K562 (cell line): Measurements from ENCODE around the gene PNMA8C. TPM values are rescaled to one million over a fixed set of nuclear protein-coding genes. Genes with fewer than 3 reads are reported as not detected.

Experiments
- CHD1 ChIP-seq: fragments of 200-600 bp; sonication (generic); IDR thresholded peaks from one replicate; pipeline ENCODE4 v1.6.1; 2012; ENCODE audit warnings: mild to moderate bottlenecking, moderate library complexity, low read length, inconsistent platforms
- EGR1 ChIP-seq: fragments of 450-650 bp; conservative IDR thresholded peaks from 2 replicates; pipeline ENCODE4 v1.6.1; 2017; ENCODE audit warnings: mild to moderate bottlenecking
- GTF2E2 ChIP-seq: fragments of 200-800 bp; sonication (Bioruptor generic); IDR thresholded peaks from 2 replicates; pipeline ENCODE4 v1.6.1; 2016; ENCODE audit warnings: missing genetic modification characterization, missing compliant biosample characterization
- HMGN3 ChIP-seq: IDR thresholded peaks from 2 replicates; pipeline ENCODE4 v1.6.1; 2011; ENCODE audit warnings: borderline replicate concordance, low read depth, mild to moderate bottlenecking, mixed read lengths, low read length; ENCODE audit not compliant: insufficient read length; ENCODE audit errors: extremely low read depth
- KAT8 ChIP-seq: fragments of 450-650 bp; IDR thresholded peaks from 2 replicates; pipeline ENCODE4 v1.6.1; 2016; ENCODE audit warnings: low read depth, mild to moderate bottlenecking
- KDM5B ChIP-seq: fragments of 200-600 bp; sonication (generic); IDR thresholded peaks from 2 replicates; pipeline ENCODE4 v1.6.1; 2012; ENCODE audit warnings: low read depth, mild to moderate bottlenecking, moderate library complexity, low read length, control low read depth, inconsistent platforms; ENCODE audit not compliant: insufficient replicate concordance
- NBN ChIP-seq: fragments of 450-650 bp; IDR thresholded peaks from 2 replicates; pipeline ENCODE4 v1.6.1; 2016; ENCODE audit warnings: low read depth, mild to moderate bottlenecking
- POLR2G ChIP-seq: fragments of 200-400 bp; formaldehyde crosslinking; IDR thresholded peaks from 2 replicates; pipeline ENCODE4 v1.6.1; 2017; ENCODE audit warnings: low read depth, mild to moderate bottlenecking, antibody characterized with exemption, low read length, moderate library complexity
- RBFOX2 ChIP-seq: fragments of 200-400 bp; formaldehyde crosslinking; IDR thresholded peaks from 2 replicates; pipeline ENCODE4 v1.6.1; 2017; ENCODE audit warnings: low read depth, mild to moderate bottlenecking, low read length, moderate library complexity
- RBM34 ChIP-seq: fragments of 200-400 bp; formaldehyde crosslinking; IDR thresholded peaks from 2 replicates; pipeline ENCODE4 v1.6.1; 2018; ENCODE audit warnings: low read length, borderline replicate concordance; ENCODE audit not compliant: insufficient read depth
- U2AF2 ChIP-seq: fragments of 200-400 bp; formaldehyde crosslinking; optimal IDR thresholded peaks from 2 replicates; pipeline ENCODE3; 2017; ENCODE audit warnings: low read depth, mild to moderate bottlenecking, low read length
- ZNF280B ChIP-seq: fragments of 250-450 bp; sonication (Bioruptor Pico); IDR thresholded peaks from 2 replicates; pipeline ENCODE4 v1.5.1; 2021; ENCODE audit warnings: mild to moderate bottlenecking
- polyA plus RNA-seq, 8 experiments: library from polyadenylated mRNA; depleted of rRNA in 4 of 8; stranded (reverse) in 5 of 8; unstranded in 3 of 8; fragments of >200 nt; fragmentation: Nextera tagmentation in 2 of 8; fragmentation: Illumina TruSeq in 1 of 8; extraction: Ambion mirVana in 2 of 8; extraction: Trizol in 1 of 8; gene quantifications; 2 replicates each; pipeline versions ENCODE4 v1.2.1 to v1.2.3, GENCODE V29; 2011 to 2014; ENCODE audit warnings: inconsistent platforms in 1 of 8, missing spikeins in 1 of 8
- total RNA-seq, 7 experiments: library from RNA; depleted of rRNA in 6 of 7; stranded (reverse); fragments of >200 nt in 6 of 7; fragmentation: Illumina TruSeq in 2 of 7; extraction: Trizol in 2 of 7; gene quantifications; 2 replicates each; pipeline versions ENCODE4 v1.2.1 to v1.2.3, GENCODE V29; 2011 to 2021; ENCODE audit warnings: low replicate concordance in 1 of 7

PNMA8C gene
- total and polyA plus RNA-seq, 9 of the 15 experiments (the other 6 are each of a cell fraction or from before 2014, with no cell fraction given), result 0.04 to 0.05 (median 0.05) TPM; not detected in 6

DNA sequence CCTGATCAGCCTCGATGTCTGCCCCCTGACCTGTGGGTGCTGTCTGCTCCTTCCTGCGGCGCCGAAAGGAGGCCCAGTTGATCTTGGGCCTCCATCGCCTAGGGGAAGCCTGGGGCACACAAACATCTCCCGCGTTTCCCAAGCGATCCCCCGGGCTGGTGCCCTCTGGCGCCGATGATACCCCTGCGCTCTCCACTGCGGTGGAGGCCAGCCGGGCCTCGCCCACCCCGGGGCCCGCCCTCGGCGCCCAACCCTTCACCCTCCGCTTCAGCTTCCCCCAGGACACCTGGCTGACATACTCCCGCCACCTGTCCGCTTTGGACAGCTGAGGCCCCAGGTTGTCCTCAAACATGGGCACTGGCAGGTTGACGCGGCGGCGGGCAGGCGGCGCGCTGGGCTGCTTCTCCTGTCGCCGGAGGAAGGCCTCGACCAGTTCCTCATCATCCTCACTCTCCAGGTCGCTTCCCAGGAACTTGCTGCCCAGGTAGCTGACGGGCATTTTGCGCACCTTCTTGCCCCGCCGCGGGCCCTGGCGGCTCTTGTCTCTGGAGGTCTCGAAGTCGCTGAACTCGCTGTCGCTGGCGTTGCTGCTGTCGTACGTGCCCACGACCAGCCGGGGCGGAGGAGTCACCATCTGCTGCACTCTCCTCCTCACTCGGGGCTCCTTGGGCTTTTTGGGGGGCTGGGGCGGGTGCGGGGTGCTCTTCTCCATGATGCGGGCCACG is 16.6 kb downstream of the PNMA8C start (continued):
- TF ChIP-seq POLR2G (peak; percentile 47), RBM34 (no peak), U2AF2 (no peak), NBN (no peak), KAT8 (no peak), RBFOX2 (peak; percentile 38; the same call in 1 of the 2 replicates), ZNF280B (CRISPR knock-in tag) (no peak), GTF2E2 (tag) (0 out of 2 replicates have a peak, but pooled peaks have one; percentile 2), KDM5B (peak; percentile 32), EGR1 (no peak), HMGN3 (peak; percentile 25), CHD1 (peak; percentile 20)
